HL-60 (cell line): ENCODE data around the gene PTPRF.
"Not testable (repeated sequence)": the region's sequence is repeated elsewhere in the genome, so short reads cannot be mapped to it uniquely, and the experiment has no call there.

Experiments
- DNase-seq, 2 experiments: peaks; one replicate each; pipeline ENCODE4 v3.0.0-alpha.2; 2010 to 2020; ENCODE audit warnings: low read depth in 1 of 2, low spot score in 1 of 2
- H3K27ac ChIP-seq: fragments of 250-450 bp; sonication (Bioruptor Pico); replicated peaks from 2 replicates; pipeline ENCODE4 v1.5.1; 2020; ENCODE audit warnings: mild to moderate bottlenecking, moderate library complexity
- H3K27me3 ChIP-seq: fragments of 250-450 bp; sonication (Bioruptor Pico); 2 replicates; pipeline ENCODE4 v1.5.1; 2021; ENCODE audit warnings: mild to moderate bottlenecking, moderate library complexity; ENCODE audit not compliant: insufficient read depth, poor library complexity, severe bottlenecking
- H3K4me3 ChIP-seq: replicated peaks from 2 replicates; pipeline ENCODE4 v1.5.1; 2011; ENCODE audit warnings: mild to moderate bottlenecking, control low read depth, low read length; ENCODE audit not compliant: insufficient read depth
- GABPA ChIP-seq: IDR thresholded peaks from 2 replicates; pipeline ENCODE4 v1.6.1; 2012; ENCODE audit warnings: low read depth
- POLR2AphosphoS5 ChIP-seq: IDR thresholded peaks from 2 replicates; pipeline ENCODE4 v1.6.1; 2012; ENCODE audit warnings: low read depth
- SPI1 ChIP-seq: IDR thresholded peaks from 2 replicates; pipeline ENCODE4 v1.6.1; 2012; ENCODE audit warnings: low read depth, mild to moderate bottlenecking, borderline replicate concordance
- TF ChIP-seq, protein P1 (sequence below): IDR thresholded peaks from one replicate; pipeline ENCODE4 v1.5.1; 2011; ENCODE audit warnings: low read length, control low read depth, inconsistent platforms; ENCODE audit not compliant: insufficient read depth
- TF ChIP-seq, protein P2 (sequence below): IDR thresholded peaks from 2 replicates; pipeline ENCODE4 v1.6.1; 2012; ENCODE audit warnings: low read depth; ENCODE audit not compliant: insufficient replicate concordance

Gene PTPRF

DNA sequence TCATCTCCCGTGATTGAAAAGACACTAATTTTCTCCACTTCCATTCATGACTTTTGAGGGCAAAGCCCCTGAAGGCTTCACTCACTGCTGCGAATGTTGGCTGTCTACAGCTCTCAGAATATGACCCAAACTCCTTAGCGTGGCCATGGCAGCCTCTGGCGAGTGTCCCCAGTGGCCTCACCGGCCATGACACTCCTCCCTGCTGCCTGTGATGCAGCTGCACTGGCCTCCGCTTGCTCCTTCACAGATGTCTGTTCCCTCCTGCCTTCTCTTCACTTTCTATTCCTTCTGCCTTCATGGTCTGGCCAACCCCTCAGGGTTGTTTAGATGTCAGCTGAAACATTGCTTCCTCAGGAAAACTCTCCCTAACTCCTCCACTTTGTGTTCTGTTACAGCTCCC lies 30.8 kb upstream of the PTPRF start:
- no peak overlapping the region for H3K4me3 ChIP-seq
- H3K27me3 ChIP-seq, result no peaks in the 10 kb centered on the region
- no peak overlapping the region for H3K27ac ChIP-seq
- no peak for DNase-seq
- TF ChIP-seq SPI1, result no peak
- TF ChIP-seq, protein P1, sequence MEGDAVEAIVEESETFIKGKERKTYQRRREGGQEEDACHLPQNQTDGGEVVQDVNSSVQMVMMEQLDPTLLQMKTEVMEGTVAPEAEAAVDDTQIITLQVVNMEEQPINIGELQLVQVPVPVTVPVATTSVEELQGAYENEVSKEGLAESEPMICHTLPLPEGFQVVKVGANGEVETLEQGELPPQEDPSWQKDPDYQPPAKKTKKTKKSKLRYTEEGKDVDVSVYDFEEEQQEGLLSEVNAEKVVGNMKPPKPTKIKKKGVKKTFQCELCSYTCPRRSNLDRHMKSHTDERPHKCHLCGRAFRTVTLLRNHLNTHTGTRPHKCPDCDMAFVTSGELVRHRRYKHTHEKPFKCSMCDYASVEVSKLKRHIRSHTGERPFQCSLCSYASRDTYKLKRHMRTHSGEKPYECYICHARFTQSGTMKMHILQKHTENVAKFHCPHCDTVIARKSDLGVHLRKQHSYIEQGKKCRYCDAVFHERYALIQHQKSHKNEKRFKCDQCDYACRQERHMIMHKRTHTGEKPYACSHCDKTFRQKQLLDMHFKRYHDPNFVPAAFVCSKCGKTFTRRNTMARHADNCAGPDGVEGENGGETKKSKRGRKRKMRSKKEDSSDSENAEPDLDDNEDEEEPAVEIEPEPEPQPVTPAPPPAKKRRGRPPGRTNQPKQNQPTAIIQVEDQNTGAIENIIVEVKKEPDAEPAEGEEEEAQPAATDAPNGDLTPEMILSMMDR, result no peak
- no peak for TF ChIP-seq POLR2AphosphoS5
- TF ChIP-seq, protein P2, sequence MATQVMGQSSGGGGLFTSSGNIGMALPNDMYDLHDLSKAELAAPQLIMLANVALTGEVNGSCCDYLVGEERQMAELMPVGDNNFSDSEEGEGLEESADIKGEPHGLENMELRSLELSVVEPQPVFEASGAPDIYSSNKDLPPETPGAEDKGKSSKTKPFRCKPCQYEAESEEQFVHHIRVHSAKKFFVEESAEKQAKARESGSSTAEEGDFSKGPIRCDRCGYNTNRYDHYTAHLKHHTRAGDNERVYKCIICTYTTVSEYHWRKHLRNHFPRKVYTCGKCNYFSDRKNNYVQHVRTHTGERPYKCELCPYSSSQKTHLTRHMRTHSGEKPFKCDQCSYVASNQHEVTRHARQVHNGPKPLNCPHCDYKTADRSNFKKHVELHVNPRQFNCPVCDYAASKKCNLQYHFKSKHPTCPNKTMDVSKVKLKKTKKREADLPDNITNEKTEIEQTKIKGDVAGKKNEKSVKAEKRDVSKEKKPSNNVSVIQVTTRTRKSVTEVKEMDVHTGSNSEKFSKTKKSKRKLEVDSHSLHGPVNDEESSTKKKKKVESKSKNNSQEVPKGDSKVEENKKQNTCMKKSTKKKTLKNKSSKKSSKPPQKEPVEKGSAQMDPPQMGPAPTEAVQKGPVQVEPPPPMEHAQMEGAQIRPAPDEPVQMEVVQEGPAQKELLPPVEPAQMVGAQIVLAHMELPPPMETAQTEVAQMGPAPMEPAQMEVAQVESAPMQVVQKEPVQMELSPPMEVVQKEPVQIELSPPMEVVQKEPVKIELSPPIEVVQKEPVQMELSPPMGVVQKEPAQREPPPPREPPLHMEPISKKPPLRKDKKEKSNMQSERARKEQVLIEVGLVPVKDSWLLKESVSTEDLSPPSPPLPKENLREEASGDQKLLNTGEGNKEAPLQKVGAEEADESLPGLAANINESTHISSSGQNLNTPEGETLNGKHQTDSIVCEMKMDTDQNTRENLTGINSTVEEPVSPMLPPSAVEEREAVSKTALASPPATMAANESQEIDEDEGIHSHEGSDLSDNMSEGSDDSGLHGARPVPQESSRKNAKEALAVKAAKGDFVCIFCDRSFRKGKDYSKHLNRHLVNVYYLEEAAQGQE, result no peak
- no peak for TF ChIP-seq GABPA

GRCh38 chr1:43501806-43502205 lies 28.9 kb upstream of the PTPRF start:
- DNase-seq, H3K4me3 ChIP-seq, H3K27me3 ChIP-seq, H3K27ac ChIP-seq: not testable (repeated sequence)

- DNase-seq, result no peak
- TF ChIP-seq POLR2AphosphoS5, result no peak
- TF ChIP-seq, protein P2, result no peak
- no peak for TF ChIP-seq SPI1
- TF ChIP-seq, protein P1, result no peak
- no peak for TF ChIP-seq GABPA
- Histone ChIP-seq H3K27ac (no peak overlapping the region), H3K4me3 (no peak overlapping the region), H3K27me3 (no peaks in the 10 kb centered on the region)
These were observed 27.1 kb upstream of the PTPRF start for GRCh38 chr1:43503534-43503933.

DNA sequence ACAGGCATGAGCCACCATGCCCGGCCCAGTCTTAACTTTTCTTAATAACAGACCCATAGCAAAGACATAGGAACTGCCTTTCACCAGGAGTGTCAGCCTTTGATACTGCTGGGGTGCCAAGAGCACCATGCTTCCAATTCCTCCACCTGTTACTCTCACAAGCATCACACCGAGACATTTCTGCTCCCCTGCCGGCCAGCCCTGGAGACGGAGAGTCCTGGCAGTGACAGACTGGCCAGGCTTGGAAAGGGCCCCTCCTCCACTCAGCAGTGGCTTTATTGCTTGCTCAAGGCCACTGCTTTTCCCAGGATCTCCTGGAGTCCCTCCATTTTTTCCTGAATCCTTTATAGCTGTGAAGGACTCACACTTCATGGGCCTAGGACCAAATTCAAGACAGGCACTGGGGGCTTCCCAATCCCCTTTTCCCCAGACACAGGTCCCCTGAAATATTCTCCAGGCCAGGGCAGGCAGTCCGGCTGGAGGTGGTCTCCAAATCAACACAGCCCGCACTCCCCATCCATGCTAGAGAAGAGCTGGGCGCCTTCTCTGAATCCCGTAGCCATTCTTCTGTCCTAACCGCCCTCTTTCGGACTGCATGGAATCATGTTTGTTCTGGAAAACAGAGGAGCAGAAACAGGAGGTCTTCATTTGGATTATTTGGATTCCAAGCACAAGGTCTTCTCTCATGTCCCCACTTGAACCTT lies 25.5 kb upstream of the PTPRF start:
- TF ChIP-seq, protein P2, result no peak
- TF ChIP-seq POLR2AphosphoS5 (no peak), SPI1 (no peak), GABPA (no peak)
- TF ChIP-seq, protein P1, result no peak
- DNase-seq, result no peak
- no peaks in the 10 kb centered on the region for H3K27me3 ChIP-seq
- H3K27ac ChIP-seq, result no peak overlapping the region
- H3K4me3 ChIP-seq, result no peak overlapping the region
